Endothelial cell of umbilical vein (primary cell): ENCODE data around the gene TIFAB. TPM values are rescaled to one million over a fixed set of nuclear protein-coding genes. Genes with fewer than 3 reads are reported as not detected.

Source experiments
- BruUV-seq: library from RNA; stranded (reverse); fragments of 400-500 nt; replicated peaks from 2 replicates; lab custom pipeline; 2021; lab: Mats Ljungman, UMichigan
- CTCF ChIA-PET: fragments of 300-600, 350-600 bp; sonication (Branson Sonifier 250); formaldehyde crosslinking; loops from one replicate; lab custom pipeline; 2021; ENCODE audit warnings: antibody characterized with exemption, inconsistent platforms; lab: Charles Lee
- POLR2A ChIA-PET: fragments of 300-600, 350-600 bp; sonication (Branson Sonifier 250); formaldehyde crosslinking; loops from one replicate; lab custom pipeline; 2021; ENCODE audit warnings: antibody characterized with exemption, inconsistent platforms; lab: Charles Lee
- DNase-seq: peaks from one replicate; pipeline ENCODE4 v3.0.0-alpha.2; 2011; ENCODE audit warnings: low read depth, low spot score
- FAIRE-seq: peaks from 2 replicates; lab custom pipeline; 2011; peaks lifted over from hg19 to GRCh38; lab: Jason Lieb, UNC
- H2AFZ ChIP-seq: 2 replicates; pipeline ENCODE4 v1.6.0; 2012; ENCODE audit warnings: low read depth, low read length, control low read depth, inconsistent platforms
- H3K27ac ChIP-seq: 2 replicates; pipeline ENCODE4 v1.5.1; 2011; ENCODE audit warnings: low read depth, mild to moderate bottlenecking, control low read depth, low read length, moderate library complexity; ENCODE audit not compliant: insufficient read depth
- H3K27me3 ChIP-seq, 2 experiments: 2 replicates each; pipeline versions ENCODE4 v1.6.0 to v1.6.1; 2011; ENCODE audit warnings: low read length in 2 of 2, mixed read lengths in 1 of 2; ENCODE audit not compliant: control insufficient read depth in 2 of 2, insufficient read depth in 2 of 2
- H3K36me3 ChIP-seq, 2 experiments: 2 replicates in 1 of 2; 3 replicates in 1 of 2; pipeline ENCODE4 v1.5.1; 2011; ENCODE audit warnings: low read length in 2 of 2, mild to moderate bottlenecking in 1 of 2, moderate library complexity in 1 of 2; ENCODE audit not compliant: control insufficient read depth in 2 of 2, insufficient read depth in 2 of 2; ENCODE audit errors: extremely low read depth in 1 of 2
- H3K4me1 ChIP-seq: 3 replicates; pipeline ENCODE4 v1.5.1; 2011; ENCODE audit warnings: mild to moderate bottlenecking, low read length; ENCODE audit not compliant: control insufficient read depth, insufficient read depth; ENCODE audit errors: extremely low read depth
- H3K4me2 ChIP-seq: 2 replicates; pipeline ENCODE4 v1.6.1; 2011; ENCODE audit warnings: low read length, control low read depth, mixed read lengths; ENCODE audit not compliant: insufficient read depth
- H3K4me3 ChIP-seq, 3 experiments: fragments of 200-600 bp in 1 of 3; sonication (generic), shearing (Covaris generic) in 1 of 3; replicated peaks in 1 of 3; 2 replicates each; pipeline ENCODE4 v1.5.1; 2011 to 2016; ENCODE audit warnings: control low read depth in 3 of 3, low read length in 3 of 3, mild to moderate bottlenecking in 2 of 3, inconsistent platforms in 1 of 3, low read depth in 1 of 3, moderate library complexity in 1 of 3; ENCODE audit not compliant: insufficient read depth in 1 of 3
- H3K79me2 ChIP-seq: 2 replicates; pipeline ENCODE4 v1.6.0; 2012; ENCODE audit warnings: low read length, inconsistent platforms; ENCODE audit not compliant: control insufficient read depth, insufficient read depth
- H3K9ac ChIP-seq: replicated peaks from 2 replicates; pipeline ENCODE3; 2011; ENCODE audit warnings: low read length, control low read depth; ENCODE audit not compliant: insufficient read depth; ENCODE audit errors: extremely low read depth
- H3K9me1 ChIP-seq: replicated peaks from 3 replicates; pipeline ENCODE4 v1.6.0; 2011; ENCODE audit warnings: mild to moderate bottlenecking, low read length; ENCODE audit not compliant: control insufficient read depth, insufficient read depth; ENCODE audit errors: extremely low read depth
- H3K9me3 ChIP-seq: replicated peaks from 2 replicates; pipeline ENCODE4 v1.5.1; 2012; ENCODE audit warnings: low read length, inconsistent platforms; ENCODE audit not compliant: control insufficient read depth, insufficient read depth
- H4K20me1 ChIP-seq: replicated peaks from 2 replicates; pipeline ENCODE3; 2011; ENCODE audit warnings: mild to moderate bottlenecking, low read length; ENCODE audit not compliant: control insufficient read depth, insufficient read depth; ENCODE audit errors: extremely low read depth
- EZH2 ChIP-seq: IDR thresholded peaks from 2 replicates; pipeline ENCODE4 v1.6.1; 2012; ENCODE audit warnings: borderline replicate concordance, low read depth, mild to moderate bottlenecking, moderate library complexity, low read length, inconsistent platforms; ENCODE audit not compliant: severe bottlenecking
- FOS ChIP-seq: IDR thresholded peaks from 2 replicates; pipeline ENCODE4 v1.6.1; 2011; ENCODE audit warnings: mild to moderate bottlenecking, low read length, moderate library complexity, borderline replicate concordance; ENCODE audit not compliant: insufficient read depth
- GATA2 ChIP-seq: IDR thresholded peaks from 2 replicates; pipeline ENCODE4 v1.7.0; 2011; ENCODE audit warnings: low read depth, mild to moderate bottlenecking, moderate library complexity, mixed read lengths, low read length; ENCODE audit not compliant: insufficient read length, insufficient read depth
- JUN ChIP-seq: IDR thresholded peaks from 2 replicates; pipeline ENCODE4 v1.6.1; 2011; ENCODE audit warnings: borderline replicate concordance, low read depth; ENCODE audit not compliant: insufficient read length, insufficient read depth
- MAX ChIP-seq: IDR thresholded peaks from 2 replicates; pipeline ENCODE4 v1.6.1; 2011; ENCODE audit not compliant: insufficient read depth, insufficient read length
- MYC ChIP-seq: IDR thresholded peaks from one replicate; pipeline ENCODE4 v1.6.1; 2011; ENCODE audit warnings: mild to moderate bottlenecking, low read depth, low read length
- POLR2A ChIP-seq: IDR thresholded peaks from 2 replicates; pipeline ENCODE4 v1.6.1; 2012; ENCODE audit warnings: low read depth, mild to moderate bottlenecking, control low read depth, low read length
- POLR2AphosphoS5 ChIP-seq: IDR thresholded peaks from 2 replicates; pipeline ENCODE4 v1.6.1; 2012; ENCODE audit warnings: low read depth, mild to moderate bottlenecking, control low read depth, low read length, moderate library complexity; ENCODE audit not compliant: insufficient read depth
- dilution Hi-C: fragments of 300-500 bp; cut with MboI; formaldehyde crosslinking; loops from one replicate; pipeline ENCODE4 v1.15.0; 2019; ENCODE audit warnings: low sequenced_read_pairs; ENCODE audit not compliant: extremely low pct_ligation_motif_present
- intact Hi-C: fragments of 100-400 bp; cut with micrococcal nuclease; formaldehyde crosslinking; loops from one replicate; pipeline ENCODE4 v1.10.0; 2022
- polyA plus RNA-seq, 4 experiments: library from polyadenylated mRNA; depleted of rRNA in 3 of 4; stranded (reverse) in 3 of 4; unstranded in 1 of 4; fragments of >200 nt; gene quantifications; 2 replicates each; pipeline versions ENCODE4 v1.2.1 to v1.2.3, GENCODE V29; 2011 to 2012; ENCODE audit warnings: missing spikeins in 1 of 4
- total RNA-seq: library from RNA; stranded (reverse); gene quantifications from 2 replicates; pipeline ENCODE4 v1.2.3, GENCODE V29; 2021
- TF ChIP-seq, protein P1 (sequence below), 2 donors: IDR thresholded peaks; 1 replicate in 1 of 2; 2 replicates in 1 of 2; pipeline ENCODE4 v1.5.1; 2011; ENCODE audit warnings: low read length in 2 of 2, mild to moderate bottlenecking in 2 of 2, moderate library complexity in 2 of 2, control low read depth in 1 of 2, inconsistent platforms in 1 of 2, low read depth in 1 of 2; ENCODE audit not compliant: insufficient read depth in 1 of 2; ENCODE audit errors: extremely low read depth in 1 of 2

Gene TIFAB
- total and polyA plus RNA-seq, 2 donors (not counting 3 experiments of a cell fraction or from before 2014, with no cell fraction given), result not detected

GRCh38 chr5:135451581-135452320, 400 bp downstream of the TIFAB start:
- no peaks in the 10 kb centered on the region for H3K4me1 ChIP-seq
- no peaks in the 10 kb centered on the region for H3K79me2 ChIP-seq
- no peak overlapping the region for H3K9ac ChIP-seq
- no peak for FAIRE-seq
- H3K9me3 ChIP-seq, result no peaks in the 10 kb centered on the region
- no peak overlapping the region for H2AFZ ChIP-seq
- H3K4me3 ChIP-seq, result no peak overlapping the region
- TF ChIP-seq MYC (no peak), FOS (no peak), GATA2 (no peak), JUN (no peak), MAX (no peak), EZH2 (no peak), POLR2A (no peak), POLR2AphosphoS5 (no peak)
- TF ChIP-seq, protein P1, sequence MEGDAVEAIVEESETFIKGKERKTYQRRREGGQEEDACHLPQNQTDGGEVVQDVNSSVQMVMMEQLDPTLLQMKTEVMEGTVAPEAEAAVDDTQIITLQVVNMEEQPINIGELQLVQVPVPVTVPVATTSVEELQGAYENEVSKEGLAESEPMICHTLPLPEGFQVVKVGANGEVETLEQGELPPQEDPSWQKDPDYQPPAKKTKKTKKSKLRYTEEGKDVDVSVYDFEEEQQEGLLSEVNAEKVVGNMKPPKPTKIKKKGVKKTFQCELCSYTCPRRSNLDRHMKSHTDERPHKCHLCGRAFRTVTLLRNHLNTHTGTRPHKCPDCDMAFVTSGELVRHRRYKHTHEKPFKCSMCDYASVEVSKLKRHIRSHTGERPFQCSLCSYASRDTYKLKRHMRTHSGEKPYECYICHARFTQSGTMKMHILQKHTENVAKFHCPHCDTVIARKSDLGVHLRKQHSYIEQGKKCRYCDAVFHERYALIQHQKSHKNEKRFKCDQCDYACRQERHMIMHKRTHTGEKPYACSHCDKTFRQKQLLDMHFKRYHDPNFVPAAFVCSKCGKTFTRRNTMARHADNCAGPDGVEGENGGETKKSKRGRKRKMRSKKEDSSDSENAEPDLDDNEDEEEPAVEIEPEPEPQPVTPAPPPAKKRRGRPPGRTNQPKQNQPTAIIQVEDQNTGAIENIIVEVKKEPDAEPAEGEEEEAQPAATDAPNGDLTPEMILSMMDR (IDR thresholded peaks at IDR 0.05; ENCODE audit: extremely low read depth in 1 of 2, insufficient read depth in 1 of 2, low read depth in 1 of 2, low read length in 2 of 2), result no peak
- H4K20me1 ChIP-seq, result no peaks in the 10 kb centered on the region
- no peaks in the 10 kb centered on the region for H3K36me3 ChIP-seq
- CTCF ChIA-PET, result interaction anchor here (1.3 kb wide), 1 partner anchor 114 kb away, joined by 3 read pairs; no protein-coding TSS in a partner anchor
- DNase-seq, result no peak
- POLR2A ChIA-PET, result no interaction called here
- no TSS peak for BruUV-seq
- H3K9me1 ChIP-seq, result no peaks in the 10 kb centered on the region
- peaks cover 9 to 10% of the 10 kb centered on the region in 2 experiments for H3K27me3 ChIP-seq
- no peak overlapping the region for H3K4me2 ChIP-seq
- intact Hi-C loops, result no loop called here
- H3K27ac ChIP-seq, result no peak overlapping the region
- dilution Hi-C loops, result loop anchor here (25.0 kb wide), 1 partner anchor 111 kb away; no protein-coding TSS in a partner anchor
